22Rv1 (cell line): ENCODE measurements around the gene NFIA.

Experiments used
- CTCF ChIP-seq: fragments of 450-650 bp; IDR thresholded peaks from 2 replicates; pipeline ENCODE4 v1.5.1; 2017; ENCODE audit warnings: mild to moderate bottlenecking
- ZFX ChIP-seq: fragments of 450-650 bp; IDR thresholded peaks from 2 replicates; pipeline ENCODE4 v1.6.1; 2017; ENCODE audit warnings: antibody characterized with exemption, borderline replicate concordance

GRCh38 chr1:61420243-61420642 lies 337.9 kb downstream of the NFIA start:
- no peak for TF ChIP-seq CTCF
- TF ChIP-seq ZFX, result no peak
